ENCODE results near the gene NTM. TPM values are rescaled to one million over a fixed set of nuclear protein-coding genes. Genes with fewer than 3 reads are reported as not detected.
"Not testable (repeated sequence)": the region's sequence is repeated elsewhere in the genome, so short reads cannot be mapped to it uniquely, and the experiment has no call there.

Gene NTM
- total RNA-seq, 3 donors from 2014 or later = not detected

- Mint-ChIP-seq H3K9me3 (peaks cover 5% of the 10 kb centered on the region), H3K36me3 (ENCODE audit: insufficient read depth) (no peaks in the 10 kb centered on the region), H3K27me3 (ENCODE audit: low read depth) (peaks cover 46% of the 10 kb centered on the region), H3K4me1 (ENCODE audit: low read depth) (no peaks in the 10 kb centered on the region), H3K4me3 (no peak overlapping the region)
- DNase-seq = no peak
- ATAC-seq = peak in 1 of 2 donors; percentile 24
These were observed 540.3 kb downstream of the NTM start for GRCh38 chr11:131910523-131911387.

- not testable (repeated sequence) for H3K36me3 Mint-ChIP-seq (ENCODE audit: insufficient read depth); H3K4me1 Mint-ChIP-seq (ENCODE audit: low read depth); H3K9me3 Mint-ChIP-seq; H3K4me3 Mint-ChIP-seq; ATAC-seq; DNase-seq
- peaks cover 46% of the 10 kb centered on the region for H3K27me3 Mint-ChIP-seq (ENCODE audit: low read depth)
These were observed 541.1 kb downstream of the NTM start for GRCh38 chr11:131911388-131912032.

- Mint-ChIP-seq H3K27me3 (ENCODE audit: low read depth) (peaks cover 45% of the 10 kb centered on the region), H3K4me1 (ENCODE audit: low read depth) (no peaks in the 10 kb centered on the region), H3K4me3 (no peak overlapping the region), H3K36me3 (ENCODE audit: insufficient read depth) (no peaks in the 10 kb centered on the region), H3K9me3 (peaks cover 5% of the 10 kb centered on the region)
- ATAC-seq (no peak), DNase-seq (no peak)
These were observed 541.7 kb downstream of the NTM start for GRCh38 chr11:131912134-131912533.

- no peak for DNase-seq
- ATAC-seq = no peak
- Mint-ChIP-seq H3K4me3 (no peak overlapping the region), H3K36me3 (ENCODE audit: insufficient read depth) (no peaks in the 10 kb centered on the region), H3K9me3 (peaks cover 5% of the 10 kb centered on the region), H3K4me1 (ENCODE audit: low read depth) (no peaks in the 10 kb centered on the region), H3K27me3 (ENCODE audit: low read depth) (peaks cover 40% of the 10 kb centered on the region)
These were observed 542.9 kb downstream of the NTM start for GRCh38 chr11:131913267-131913666.

GRCh38 chr11:131914361-131914774 is 544.0 kb downstream of the NTM start:
- DNase-seq (no peak), ATAC-seq (no peak)
- Mint-ChIP-seq H3K36me3 (ENCODE audit: insufficient read depth) (no peaks in the 10 kb centered on the region), H3K4me1 (ENCODE audit: low read depth) (no peaks in the 10 kb centered on the region), H3K9me3 (peaks cover 5% of the 10 kb centered on the region), H3K4me3 (no peak overlapping the region), H3K27me3 (ENCODE audit: low read depth) (peaks cover 32% of the 10 kb centered on the region)

GRCh38 chr11:131916638-131917037 is 546.2 kb downstream of the NTM start:
- H3K4me1 Mint-ChIP-seq (ENCODE audit: low read depth) = no peaks in the 10 kb centered on the region
- H3K9me3 Mint-ChIP-seq = peaks cover 5% of the 10 kb centered on the region
- no peak overlapping the region for H3K4me3 Mint-ChIP-seq
- DNase-seq = no peak
- H3K27me3 Mint-ChIP-seq (ENCODE audit: low read depth) = peaks cover 14% of the 10 kb centered on the region
- no peaks in the 10 kb centered on the region for H3K36me3 Mint-ChIP-seq (ENCODE audit: insufficient read depth)
- no peak for ATAC-seq

GRCh38 chr11:131917634-131918384 is 547.4 kb downstream of the NTM start:
- no peak overlapping the region for H3K4me3 Mint-ChIP-seq
- H3K9me3 Mint-ChIP-seq = peaks cover 5% of the 10 kb centered on the region
- ATAC-seq (no peak), DNase-seq (no peak)
- peaks cover 2% of the 10 kb centered on the region for H3K27me3 Mint-ChIP-seq (ENCODE audit: low read depth)
- no peaks in the 10 kb centered on the region for H3K4me1 Mint-ChIP-seq (ENCODE audit: low read depth)
- H3K36me3 Mint-ChIP-seq (ENCODE audit: insufficient read depth) = no peaks in the 10 kb centered on the region

- H3K4me1 Mint-ChIP-seq (ENCODE audit: low read depth) = no peaks in the 10 kb centered on the region
- H3K4me3 Mint-ChIP-seq = no peak overlapping the region
- H3K36me3 Mint-ChIP-seq (ENCODE audit: insufficient read depth) = no peaks in the 10 kb centered on the region
- H3K27me3 Mint-ChIP-seq (ENCODE audit: low read depth) = no peaks in the 10 kb centered on the region
- ATAC-seq (no peak), DNase-seq (no peak)
- peaks cover 5% of the 10 kb centered on the region for H3K9me3 Mint-ChIP-seq
These were observed 548.2 kb downstream of the NTM start for GRCh38 chr11:131918663-131919062.

- Mint-ChIP-seq H3K4me1 (ENCODE audit: low read depth) (no peaks in the 10 kb centered on the region), H3K27me3 (ENCODE audit: low read depth) (no peaks in the 10 kb centered on the region), H3K9me3 (no peaks in the 10 kb centered on the region), H3K36me3 (ENCODE audit: insufficient read depth) (no peaks in the 10 kb centered on the region), H3K4me3 (no peak overlapping the region)
- DNase-seq = no peak
- no peak for ATAC-seq
These were observed 551.8 kb downstream of the NTM start for GRCh38 chr11:131922220-131922619.

- H3K9me3 Mint-ChIP-seq = no peaks in the 10 kb centered on the region
- H3K4me1 Mint-ChIP-seq (ENCODE audit: low read depth) = no peaks in the 10 kb centered on the region
- H3K36me3 Mint-ChIP-seq (ENCODE audit: insufficient read depth) = no peaks in the 10 kb centered on the region
- DNase-seq (no peak), ATAC-seq (no peak)
- no peak overlapping the region for H3K4me3 Mint-ChIP-seq
- no peaks in the 10 kb centered on the region for H3K27me3 Mint-ChIP-seq (ENCODE audit: low read depth)
These were observed 552.9 kb downstream of the NTM start for GRCh38 chr11:131923309-131923708.

GRCh38 chr11:131924001-131924400 is 553.6 kb downstream of the NTM start:
- no peaks in the 10 kb centered on the region for H3K9me3 Mint-ChIP-seq
- H3K36me3 Mint-ChIP-seq (ENCODE audit: insufficient read depth) = no peaks in the 10 kb centered on the region
- ATAC-seq (no peak), DNase-seq (no peak)
- H3K27me3 Mint-ChIP-seq (ENCODE audit: low read depth) = no peaks in the 10 kb centered on the region
- H3K4me1 Mint-ChIP-seq (ENCODE audit: low read depth) = no peaks in the 10 kb centered on the region
- H3K4me3 Mint-ChIP-seq = no peak overlapping the region

- H3K9me3 Mint-ChIP-seq = no peaks in the 10 kb centered on the region
- H3K27me3 Mint-ChIP-seq (ENCODE audit: low read depth) = no peaks in the 10 kb centered on the region
- no peak for ATAC-seq
These were observed 554.2 kb downstream of the NTM start for GRCh38 chr11:131924457-131925201.

GRCh38 chr11:131925829-131926228 is 555.4 kb downstream of the NTM start:
- Mint-ChIP-seq H3K4me1 (ENCODE audit: low read depth) (no peaks in the 10 kb centered on the region), H3K27me3 (ENCODE audit: low read depth) (no peaks in the 10 kb centered on the region), H3K36me3 (ENCODE audit: insufficient read depth) (no peaks in the 10 kb centered on the region), H3K9me3 (no peaks in the 10 kb centered on the region), H3K4me3 (no peak overlapping the region)
- DNase-seq (no peak), ATAC-seq (no peak)

More at GRCh38 chr11:131924457-131925201, 554.2 kb downstream of the NTM start:
- no peaks in the 10 kb centered on the region for H3K36me3 Mint-ChIP-seq (ENCODE audit: insufficient read depth)
- H3K4me3 Mint-ChIP-seq = no peak overlapping the region
- DNase-seq = no peak
- no peaks in the 10 kb centered on the region for H3K4me1 Mint-ChIP-seq (ENCODE audit: low read depth)

GRCh38 chr11:131928992-131929391 is 558.6 kb downstream of the NTM start:
- H3K36me3 Mint-ChIP-seq (ENCODE audit: insufficient read depth) = no peaks in the 10 kb centered on the region
- ATAC-seq = no peak
- H3K9me3 Mint-ChIP-seq = no peaks in the 10 kb centered on the region
- no peaks in the 10 kb centered on the region for H3K27me3 Mint-ChIP-seq (ENCODE audit: low read depth)
- H3K4me1 Mint-ChIP-seq (ENCODE audit: low read depth) = no peaks in the 10 kb centered on the region
- DNase-seq = no peak
- no peak overlapping the region for H3K4me3 Mint-ChIP-seq

Measured in activated T-cell treated with anti-CD3 and anti-CD28 coated beads, Interleukin-2, amount 50 U/mL, for 4 hours (primary cell).